Ovary (tissue), 3 donors: Measurements from ENCODE around the gene SLX1B.
"Not testable (repeated sequence)": the region's sequence is repeated elsewhere in the genome, so short reads cannot be mapped to it uniquely, and the experiment has no call there.

Experiments used
- EP300 ChIP-seq: sonication (generic); formaldehyde crosslinking; IDR thresholded peaks from one replicate; pipeline ENCODE4 v1.6.1; 2017; ENCODE audit warnings: antibody characterized with exemption
- POLR2A ChIP-seq: fragments of 450-650 bp; IDR thresholded peaks from one replicate; pipeline ENCODE4 v1.6.1; 2017; ENCODE audit warnings: antibody characterized with exemption, mild to moderate bottlenecking, moderate library complexity
- TF ChIP-seq, protein P1 (sequence below), 3 donors: fragments of 450-650 bp in 2 of 3; fragments of 200-600 bp in 1 of 3; IDR thresholded peaks; one replicate each; pipeline versions ENCODE4 v1.5.1 to v1.8.0; 2016 to 2022; ENCODE audit warnings: antibody characterized with exemption in 3 of 3, mild to moderate bottlenecking in 1 of 3
- donor health status: DM: no; HTN: no; CAD: no.

- not testable (repeated sequence) for TF ChIP-seq POLR2A, EP300
- TF ChIP-seq, protein P1, sequence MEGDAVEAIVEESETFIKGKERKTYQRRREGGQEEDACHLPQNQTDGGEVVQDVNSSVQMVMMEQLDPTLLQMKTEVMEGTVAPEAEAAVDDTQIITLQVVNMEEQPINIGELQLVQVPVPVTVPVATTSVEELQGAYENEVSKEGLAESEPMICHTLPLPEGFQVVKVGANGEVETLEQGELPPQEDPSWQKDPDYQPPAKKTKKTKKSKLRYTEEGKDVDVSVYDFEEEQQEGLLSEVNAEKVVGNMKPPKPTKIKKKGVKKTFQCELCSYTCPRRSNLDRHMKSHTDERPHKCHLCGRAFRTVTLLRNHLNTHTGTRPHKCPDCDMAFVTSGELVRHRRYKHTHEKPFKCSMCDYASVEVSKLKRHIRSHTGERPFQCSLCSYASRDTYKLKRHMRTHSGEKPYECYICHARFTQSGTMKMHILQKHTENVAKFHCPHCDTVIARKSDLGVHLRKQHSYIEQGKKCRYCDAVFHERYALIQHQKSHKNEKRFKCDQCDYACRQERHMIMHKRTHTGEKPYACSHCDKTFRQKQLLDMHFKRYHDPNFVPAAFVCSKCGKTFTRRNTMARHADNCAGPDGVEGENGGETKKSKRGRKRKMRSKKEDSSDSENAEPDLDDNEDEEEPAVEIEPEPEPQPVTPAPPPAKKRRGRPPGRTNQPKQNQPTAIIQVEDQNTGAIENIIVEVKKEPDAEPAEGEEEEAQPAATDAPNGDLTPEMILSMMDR (IDR thresholded peaks at IDR 0.05) = not testable (repeated sequence)
These were observed 579 bp upstream of the SLX1B start for GRCh38 chr16:29453754-29454153.
